GM21423 (cell line): ENCODE results near the gene PRRC2B.

Experiments used
- ATAC-seq: cut with Tn5 transposase; IDR thresholded peaks from one replicate; pipeline ENCODE4 v1.9.1; 2021; ENCODE audit warnings: mild to moderate bottlenecking, moderate library complexity; ENCODE audit not compliant: unreplicated experiment

PRRC2B gene

DNA sequence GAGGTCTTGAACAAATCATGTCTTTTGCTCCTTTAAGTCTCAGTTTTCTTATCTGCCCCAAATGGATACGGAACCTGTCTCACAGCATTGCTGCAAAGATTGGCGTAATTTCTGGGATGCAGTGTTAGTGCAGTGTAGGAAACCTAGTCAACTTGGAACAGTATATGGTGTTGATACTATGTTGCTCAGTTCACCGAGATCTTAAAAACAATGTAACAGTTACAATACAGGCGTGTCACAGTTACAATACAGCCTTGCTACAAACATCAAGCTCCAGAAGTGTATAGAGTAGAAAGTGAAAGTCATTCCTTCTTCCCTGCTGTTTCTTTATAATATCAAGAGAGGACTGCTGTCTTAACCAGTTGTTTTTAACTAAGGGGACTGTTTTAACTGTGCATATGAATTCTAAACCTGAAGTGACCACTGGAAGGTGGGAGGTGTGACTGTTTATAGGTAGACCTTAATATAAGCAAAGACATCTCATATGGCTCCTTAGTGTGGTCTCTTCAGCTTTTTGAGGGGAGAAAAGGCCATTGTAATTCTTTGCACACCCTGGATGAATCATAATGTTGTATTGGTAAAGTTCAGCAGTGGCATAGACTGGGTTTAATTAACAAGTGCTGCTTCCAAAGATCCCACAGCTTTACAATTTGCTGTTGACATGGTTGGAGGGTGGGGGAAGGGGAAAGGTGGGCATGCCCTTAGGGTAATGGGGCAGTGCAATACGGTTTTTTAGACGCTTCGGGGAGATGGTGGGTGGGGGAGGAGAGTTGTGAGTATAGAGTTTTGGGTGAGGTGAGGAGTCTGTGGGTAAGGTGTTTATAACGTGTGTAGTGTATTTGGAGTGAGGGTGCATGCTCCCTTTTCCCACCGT, 12.9 kb downstream of the PRRC2B start:
- ATAC-seq, result no peak

DNA sequence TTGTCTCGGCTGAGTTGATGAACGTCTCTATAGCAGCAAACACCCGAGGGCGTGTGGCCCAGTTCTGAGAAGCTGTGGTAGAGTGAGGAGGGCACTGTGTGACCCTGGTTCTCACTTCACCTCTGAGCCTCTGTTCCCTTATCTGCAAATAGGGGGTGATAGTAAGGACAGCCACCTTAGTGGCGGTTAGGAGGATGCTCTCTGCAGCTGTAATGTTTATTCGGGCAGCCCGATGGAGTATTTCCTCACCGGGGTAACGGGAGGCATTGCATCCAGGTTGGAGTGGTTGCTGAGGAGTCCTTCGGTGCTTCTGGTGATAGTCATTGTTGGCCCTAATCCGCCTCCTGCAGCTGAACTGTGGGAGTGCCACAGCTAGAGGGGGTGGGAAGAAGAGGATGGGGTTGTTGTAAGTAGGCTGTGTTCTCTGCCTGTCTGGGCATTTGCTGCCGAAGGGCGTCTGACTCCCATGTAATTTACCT, 13.9 kb downstream of the PRRC2B start:
- no peak for ATAC-seq

DNA sequence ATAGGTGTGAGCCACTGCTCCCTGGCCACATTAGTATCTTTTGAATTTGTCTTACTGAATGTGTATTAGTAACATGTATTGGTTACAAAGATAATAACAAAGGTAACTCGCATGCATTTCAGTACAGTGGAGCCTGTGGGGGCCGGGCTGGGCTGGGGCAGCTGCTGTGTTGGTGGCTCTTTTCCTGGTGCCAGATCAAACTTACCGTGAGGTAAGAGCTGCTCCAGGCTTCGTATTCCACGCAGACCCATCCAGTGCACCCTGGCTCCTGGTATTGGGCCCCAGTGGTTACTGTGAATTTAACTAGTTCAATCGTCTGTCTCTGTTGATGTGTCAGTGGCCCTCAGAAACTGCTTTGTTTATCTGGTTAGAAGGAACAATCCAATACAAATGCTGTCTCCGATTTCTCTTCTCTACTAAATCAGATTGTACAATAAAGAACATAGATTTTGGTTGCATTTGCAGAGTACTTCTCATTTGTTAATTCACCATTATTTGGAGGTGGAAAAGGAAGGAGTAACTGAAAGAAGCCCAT, 15.6 kb downstream of the PRRC2B start:
- ATAC-seq, result no peak

DNA sequence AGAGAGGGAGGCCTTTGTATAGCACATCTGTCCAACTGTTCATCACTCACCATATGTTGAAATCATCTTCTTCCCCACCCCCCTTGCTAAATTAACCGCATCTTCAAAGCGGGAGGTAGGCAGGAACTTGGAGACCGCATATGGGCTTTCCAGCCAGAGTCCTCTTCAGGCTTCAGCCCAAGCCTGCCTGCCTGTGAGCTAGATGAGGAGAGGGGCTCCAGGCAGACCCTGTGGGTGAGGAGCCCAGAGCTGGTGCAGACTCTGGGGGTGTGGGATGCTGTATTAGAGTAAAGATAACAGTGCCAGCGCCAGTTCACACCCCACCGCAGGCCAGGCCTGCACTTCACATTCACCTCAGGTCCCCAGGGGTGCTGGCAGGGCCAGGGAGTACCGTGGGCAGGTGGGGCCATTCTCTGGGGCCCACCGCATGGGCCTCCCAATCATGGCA, 16.2 kb downstream of the PRRC2B start:
- ATAC-seq, result no peak

DNA sequence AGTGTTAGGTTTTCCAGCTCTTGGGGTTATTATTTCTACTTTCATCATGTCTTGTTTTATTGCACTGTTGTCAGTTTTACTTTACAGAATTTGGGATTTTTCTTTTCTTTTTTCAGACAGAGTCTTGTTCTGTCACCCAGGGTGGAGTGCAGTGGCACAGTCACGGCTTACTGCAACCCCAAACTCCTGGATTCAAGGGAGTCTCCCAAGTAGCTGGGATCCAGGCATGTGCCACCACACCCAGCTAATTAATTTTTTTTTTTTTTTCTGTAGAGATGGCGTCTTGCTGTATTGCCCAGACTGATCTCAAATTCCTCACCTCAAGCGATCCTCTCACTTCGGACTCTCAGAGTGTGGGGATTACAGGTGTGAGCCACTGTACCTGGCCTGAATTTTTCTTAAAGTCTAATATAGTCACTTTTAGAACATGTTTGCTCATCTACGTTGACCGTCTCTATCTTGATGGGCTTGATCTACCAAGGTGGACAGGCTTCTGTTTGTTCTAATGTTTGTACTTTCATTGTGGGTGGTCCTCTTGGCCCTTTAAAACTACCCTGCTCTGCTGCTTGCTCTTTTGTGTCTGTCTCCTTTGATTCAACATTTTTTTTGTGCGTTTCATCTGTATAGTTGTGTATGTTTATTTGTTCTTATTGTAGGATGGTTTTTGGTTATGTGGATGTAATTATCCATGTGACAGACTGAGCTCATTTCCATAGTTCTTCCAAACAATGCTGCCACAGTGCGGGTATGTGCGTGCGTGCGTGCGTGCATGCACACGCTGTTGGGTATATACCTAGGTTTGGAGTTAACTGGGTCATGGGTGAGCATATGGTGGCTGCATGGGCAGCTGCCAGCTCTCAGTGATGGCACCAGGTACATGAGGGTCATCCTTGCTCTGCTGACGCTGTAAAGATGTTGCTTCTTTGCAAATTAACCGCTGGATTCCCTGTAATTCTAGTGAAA, 18.1 kb downstream of the PRRC2B start:
- ATAC-seq, result no peak

DNA sequence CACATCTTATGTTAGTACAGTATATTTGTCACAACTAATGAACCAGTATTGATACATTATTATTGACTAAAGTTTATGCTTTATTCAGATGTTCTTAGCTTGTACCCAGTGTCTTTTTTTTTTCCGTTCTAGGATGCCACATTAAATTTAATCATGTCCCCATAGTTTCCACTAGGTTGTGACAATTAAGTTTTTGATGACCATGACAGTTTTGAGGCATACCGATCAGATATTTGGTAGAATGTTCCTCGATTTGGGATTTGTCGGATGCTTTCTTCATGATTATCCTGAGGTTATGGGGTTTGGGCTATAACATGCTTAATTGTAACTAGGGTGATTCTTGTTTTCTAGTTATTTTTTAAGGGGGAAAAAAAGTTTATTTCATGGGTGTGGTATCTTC, 22.6 kb downstream of the PRRC2B start:
- no peak for ATAC-seq

DNA sequence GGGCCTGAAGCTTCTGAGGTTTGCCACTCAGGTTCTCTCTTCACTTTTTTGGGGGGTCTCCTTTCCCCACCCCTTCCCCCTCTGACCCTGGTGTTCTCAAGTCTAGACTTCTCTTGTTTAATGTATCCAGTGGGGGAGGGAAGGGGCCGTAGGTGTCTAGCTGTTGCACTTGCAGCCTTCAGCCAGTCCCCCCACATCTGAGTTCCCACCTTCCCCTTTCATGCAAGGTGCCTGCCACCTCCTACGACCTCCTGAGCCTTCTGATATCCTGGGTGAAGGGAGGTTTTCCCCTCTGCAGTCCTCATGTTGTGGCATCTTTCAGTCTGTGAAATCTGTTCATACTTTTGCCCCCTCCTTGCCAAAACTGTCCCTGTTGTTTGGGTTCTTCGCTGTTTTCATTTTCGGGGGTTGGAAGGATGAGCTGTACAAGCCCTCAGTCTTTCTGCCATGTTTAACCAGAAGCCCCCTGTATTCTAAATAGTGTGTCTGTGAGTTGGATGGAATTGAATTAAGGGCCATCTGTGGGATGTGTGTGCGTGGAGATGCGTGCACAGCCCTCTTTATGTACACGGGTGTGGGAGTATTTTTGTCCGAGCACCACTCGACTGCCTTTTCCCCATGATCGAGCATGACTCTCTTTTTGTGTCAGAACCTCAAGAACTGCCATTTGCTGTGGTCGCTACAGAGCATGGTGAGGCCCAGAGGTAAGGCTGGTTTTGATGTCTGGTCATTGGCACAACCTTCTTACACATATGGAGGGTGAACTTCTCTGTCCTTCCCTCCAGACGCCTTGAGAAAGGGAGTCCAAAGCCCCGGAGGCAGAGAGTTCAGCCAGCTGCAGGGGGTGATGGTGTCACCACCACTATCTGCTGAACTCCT, 23.6 kb downstream of the PRRC2B start:
- ATAC-seq, result no peak

DNA sequence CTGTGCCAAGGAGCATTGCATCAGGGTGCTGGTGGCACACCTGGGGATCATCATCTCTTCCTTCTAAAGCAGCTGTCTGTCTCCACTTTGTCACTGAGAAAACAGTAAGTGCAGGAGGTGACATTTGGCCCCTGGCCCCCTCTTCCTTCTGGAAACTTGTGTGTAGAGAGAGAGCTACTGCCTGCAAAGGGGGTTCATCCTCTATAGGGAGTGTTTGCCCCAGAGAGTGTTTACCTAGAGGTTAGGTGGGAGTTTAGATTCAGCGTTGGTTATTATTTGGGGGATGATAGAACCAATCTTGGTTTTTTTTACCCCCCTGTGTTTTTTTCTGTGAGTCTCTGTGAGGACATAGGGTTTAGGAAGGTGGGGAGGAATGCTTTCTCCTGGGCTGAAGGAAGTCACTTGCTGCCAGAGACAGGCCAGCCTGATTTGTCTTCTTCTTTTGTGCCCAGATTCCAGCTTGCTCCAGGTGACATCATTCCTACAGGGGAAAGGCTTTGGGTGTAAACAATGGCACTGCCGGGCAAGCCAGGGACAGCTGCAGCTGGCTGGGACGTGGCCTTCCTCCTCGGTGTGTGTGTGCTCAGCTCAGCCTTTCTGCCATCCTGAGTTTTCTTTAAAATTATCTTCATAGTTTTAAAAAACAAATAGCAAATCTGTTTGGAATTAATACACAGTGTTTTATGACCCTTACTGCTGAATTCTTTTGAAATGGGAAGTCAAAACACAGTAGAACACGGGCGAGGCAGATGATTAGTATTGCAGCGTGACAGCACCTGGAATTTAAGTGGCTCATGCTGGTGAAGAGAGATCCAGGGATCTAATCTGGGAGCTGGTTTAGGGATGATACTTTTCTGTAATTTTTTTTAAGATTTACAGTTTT, 24.5 kb downstream of the PRRC2B start:
- no peak for ATAC-seq

DNA sequence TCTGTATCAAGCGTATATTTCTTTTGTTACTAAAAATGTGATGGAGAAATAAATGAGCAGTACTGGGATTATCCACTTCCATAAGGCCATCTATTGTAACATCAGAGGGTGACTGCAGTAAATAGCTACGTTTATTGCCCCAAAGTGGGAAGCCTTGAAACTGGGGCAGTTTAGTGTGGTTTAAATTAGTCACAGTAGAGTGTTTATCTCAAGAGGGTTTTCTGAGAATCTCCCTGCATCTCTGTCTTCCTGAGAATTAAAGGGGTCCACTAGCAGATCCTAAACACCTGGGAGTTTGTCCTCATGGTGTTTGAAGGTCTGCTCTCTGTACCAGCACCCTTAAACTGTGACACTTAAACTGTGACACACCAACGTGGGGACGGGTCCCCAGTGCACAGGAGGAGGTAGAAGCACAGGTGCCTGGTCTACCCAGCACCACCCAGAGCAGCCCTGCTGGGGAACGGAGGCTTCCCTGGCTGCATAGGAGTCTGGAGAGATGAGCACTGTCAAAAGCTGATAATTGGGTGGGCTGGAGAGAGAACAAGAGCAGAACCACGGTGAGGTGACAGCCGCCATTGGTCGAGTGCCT, 25.2 kb downstream of the PRRC2B start:
- no peak for ATAC-seq

DNA sequence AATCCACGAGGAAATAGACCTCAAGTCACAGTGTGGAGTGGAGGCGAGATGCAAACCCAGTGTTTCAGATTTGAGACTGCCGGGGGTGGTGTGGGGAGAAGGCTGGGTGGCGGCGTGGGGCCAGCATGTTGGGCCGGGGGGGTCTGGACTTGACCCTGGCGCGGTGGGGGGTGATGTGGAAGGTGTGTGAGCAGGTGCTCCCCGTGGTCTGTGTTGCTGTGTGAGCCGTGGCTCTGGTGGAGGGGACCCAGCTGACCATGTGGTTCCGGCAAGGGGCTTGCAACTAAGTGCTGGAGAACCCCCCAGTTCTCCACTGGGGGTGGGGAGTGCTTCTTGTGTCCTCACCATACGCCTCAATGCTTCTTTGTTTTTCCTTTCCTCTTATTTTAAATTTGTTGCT, 25.8 kb downstream of the PRRC2B start:
- no peak for ATAC-seq

DNA sequence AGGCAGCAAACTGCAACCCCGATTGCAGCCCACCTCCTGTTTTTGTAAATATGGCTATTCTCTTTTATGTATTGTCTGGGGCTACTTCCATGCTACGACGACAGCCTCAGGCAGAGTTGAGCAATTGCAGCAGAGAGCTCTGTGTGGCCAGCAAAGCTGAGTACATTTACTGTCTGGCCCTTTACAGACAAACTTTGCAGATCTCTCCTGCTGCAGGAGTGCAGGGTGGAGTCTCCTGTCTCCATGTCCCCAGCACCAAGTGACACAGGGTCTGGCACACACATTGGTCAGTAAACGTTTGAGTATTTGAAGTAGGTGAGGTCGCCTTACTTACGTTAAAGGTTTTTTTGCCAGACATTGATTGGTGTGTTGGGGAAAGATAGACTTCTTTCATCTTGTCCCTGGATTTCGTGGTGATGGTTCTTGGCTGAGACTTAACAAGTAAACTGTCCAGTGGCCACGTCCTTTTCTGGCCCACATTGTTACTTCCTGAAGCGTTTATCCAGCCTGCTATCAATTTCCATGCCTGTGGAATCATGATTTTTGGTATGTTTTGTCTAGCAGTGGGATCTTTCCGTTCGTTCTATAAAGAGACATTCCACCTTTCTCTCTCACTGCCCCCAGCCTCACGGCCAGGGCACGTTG, 27.2 kb downstream of the PRRC2B start:
- ATAC-seq, result no peak

DNA sequence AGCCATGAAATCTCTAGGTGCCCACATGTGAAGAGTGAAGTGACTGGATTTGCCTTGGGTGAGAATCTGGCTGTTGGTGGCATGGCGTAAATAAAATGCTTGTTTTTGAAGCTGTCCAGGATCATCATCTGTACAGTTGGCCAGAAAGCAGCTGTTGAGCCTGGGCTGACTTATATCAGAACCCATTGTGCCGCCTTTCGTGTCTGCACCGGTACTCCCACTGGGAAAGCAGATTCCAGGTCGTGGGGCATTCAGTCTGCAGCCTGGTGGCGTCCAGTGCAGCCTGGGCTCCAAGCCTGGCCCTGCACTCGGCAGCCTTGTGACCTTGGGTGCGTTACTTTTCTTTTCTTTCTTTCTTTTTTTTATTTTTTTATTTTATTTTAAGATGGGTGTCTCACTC, 27.8 kb downstream of the PRRC2B start:
- ATAC-seq, result no peak

DNA sequence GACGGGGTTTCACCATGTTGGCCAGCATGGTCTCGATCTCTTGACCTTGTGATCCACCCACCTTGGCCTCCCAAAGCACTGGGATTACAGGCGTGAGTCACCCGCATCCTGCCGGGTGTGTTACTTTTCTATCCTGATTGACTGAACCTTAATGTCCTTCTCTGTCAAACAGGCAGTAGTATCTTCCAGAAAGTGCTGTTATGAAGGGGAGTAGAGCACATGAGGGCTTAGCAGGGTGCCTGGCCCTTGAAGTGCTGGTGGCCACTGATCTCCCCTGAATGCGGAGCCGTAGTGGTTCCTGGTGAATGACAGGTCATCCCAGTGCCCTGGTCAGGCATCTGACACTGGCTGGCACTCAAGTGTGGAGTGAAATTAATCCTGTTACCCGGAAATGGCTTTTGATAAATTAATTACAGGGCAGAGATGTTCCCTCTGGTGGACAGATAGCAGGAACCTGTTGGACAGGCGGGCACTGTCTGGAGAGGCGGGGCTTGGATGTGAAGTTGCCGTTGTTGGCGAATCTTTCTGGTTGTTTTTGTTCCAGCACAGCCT, 28.4 kb downstream of the PRRC2B start:
- no peak for ATAC-seq

DNA sequence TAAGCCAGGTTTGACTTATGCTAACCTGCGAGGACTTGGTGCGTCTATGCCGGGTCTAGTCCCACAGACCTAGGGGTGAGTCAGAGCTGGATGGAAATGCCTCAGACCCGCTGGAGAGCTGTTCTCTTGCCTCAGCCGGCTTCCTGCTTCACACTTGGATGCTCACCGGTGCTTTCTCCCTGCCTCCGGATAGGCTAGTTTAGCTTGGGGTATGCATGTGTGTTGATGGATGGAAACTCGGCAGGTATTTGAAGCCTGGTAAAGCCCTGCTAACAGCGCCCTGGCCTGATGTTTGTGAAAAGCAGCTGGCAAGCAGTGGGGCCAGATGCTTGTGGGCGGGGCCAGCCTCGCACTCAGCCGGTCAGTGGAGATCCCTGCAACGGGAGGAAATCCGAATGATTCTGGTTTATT, 29.3 kb downstream of the PRRC2B start:
- ATAC-seq, result no peak

DNA sequence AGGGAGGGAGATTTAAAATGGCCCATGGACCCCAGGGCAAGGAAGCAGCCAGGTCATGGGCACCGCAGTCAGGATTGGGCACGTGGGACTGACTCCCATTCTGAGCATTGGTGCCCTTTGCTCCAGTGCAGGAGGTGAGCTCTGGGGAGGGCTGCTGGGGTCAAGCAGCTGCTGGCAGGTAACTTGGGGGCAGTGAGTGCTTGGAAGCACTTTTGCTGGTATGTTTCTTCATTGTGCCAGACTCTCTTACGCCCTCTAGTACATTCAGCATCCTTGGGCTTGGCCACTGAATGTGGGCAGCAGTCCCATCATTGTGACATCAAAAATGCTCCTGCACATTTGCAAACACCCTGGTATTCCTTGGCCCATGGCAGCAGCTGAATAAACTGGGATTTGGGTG, 32.7 kb downstream of the PRRC2B start:
- ATAC-seq, result no peak

DNA sequence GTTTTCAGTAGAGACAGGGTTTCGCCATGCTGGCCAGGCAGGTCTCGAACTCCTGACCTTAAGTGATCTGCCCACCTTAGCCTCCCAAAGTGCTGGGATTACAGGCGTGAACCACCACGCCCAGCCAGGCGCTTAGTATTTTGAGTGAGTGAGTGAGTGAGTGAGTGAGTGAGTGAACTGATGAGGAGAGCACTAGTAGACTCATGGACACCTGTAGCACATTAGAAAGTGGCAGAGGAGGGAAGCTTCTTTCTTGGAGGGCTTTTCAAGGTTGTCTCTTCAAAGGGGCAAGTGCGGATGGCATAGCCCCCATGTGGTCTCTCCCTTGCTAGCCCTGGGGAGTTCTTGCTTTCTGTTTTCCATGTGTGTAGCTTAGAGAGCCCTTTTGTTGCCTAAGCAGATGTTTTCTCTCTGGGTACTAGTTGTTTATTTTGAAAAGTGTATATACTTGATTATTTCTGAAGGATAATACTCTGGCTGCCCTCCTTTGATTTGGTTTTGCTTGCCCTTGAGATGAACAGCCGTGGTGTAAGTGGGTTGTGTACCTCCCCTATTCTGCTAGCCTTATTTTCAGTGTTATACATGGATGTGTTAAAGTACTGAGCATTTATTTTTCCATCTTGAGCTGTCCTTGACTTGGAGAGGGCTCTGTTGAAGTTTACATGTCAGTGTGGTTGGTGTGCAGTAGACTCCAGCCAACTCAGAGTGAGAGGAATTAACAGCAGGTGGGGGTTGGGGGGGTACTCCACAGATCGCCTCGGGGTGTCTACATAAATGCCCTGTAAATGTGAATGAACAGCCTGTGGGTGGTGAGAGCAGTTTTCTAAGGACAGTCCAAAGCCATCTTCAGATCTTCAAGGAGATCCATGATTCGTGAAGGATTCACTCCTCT, 35.5 kb downstream of the PRRC2B start:
- ATAC-seq, result no peak

DNA sequence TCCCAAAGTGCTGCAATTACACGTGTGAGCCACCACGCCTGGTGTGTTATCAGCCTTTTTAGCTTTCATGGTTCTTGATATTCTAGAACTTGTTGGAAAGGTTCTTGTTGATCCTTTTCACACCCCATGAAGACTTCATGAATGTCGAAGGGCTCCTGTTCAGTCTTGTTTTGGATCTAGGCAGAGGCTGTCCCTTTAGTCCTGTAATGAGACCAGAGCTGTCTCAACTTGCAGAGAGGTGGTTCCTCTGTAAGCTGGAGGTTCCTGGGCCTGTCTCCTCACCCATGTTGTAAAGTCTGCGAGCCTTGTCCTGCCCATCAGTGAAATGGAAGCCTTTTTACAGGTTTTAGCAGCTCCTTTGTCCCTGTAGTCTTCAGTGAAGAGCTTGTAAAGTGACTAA, 38.2 kb downstream of the PRRC2B start:
- ATAC-seq, result no peak
